NCI-H774 (cell line): ENCODE results near the gene CCL24.
"Not testable (repeated sequence)": the region's sequence is repeated elsewhere in the genome, so short reads cannot be mapped to it uniquely, and the experiment has no call there.

Source experiments
- DNase-seq: peaks from one replicate; lab custom pipeline; 2025; lab: John Stamatoyannopoulos, UW

Gene CCL24

GRCh38 chr7:75780647-75781273, 32.8 kb downstream of the CCL24 start:
- DNase-seq = not testable (repeated sequence)

- DNase-seq = not testable (repeated sequence)
Observed at GRCh38 chr7:75779516-75779915, 34.1 kb downstream of the CCL24 start.

- not testable (repeated sequence) for DNase-seq
Observed at GRCh38 chr7:75779035-75779434, 34.6 kb downstream of the CCL24 start.

DNA sequence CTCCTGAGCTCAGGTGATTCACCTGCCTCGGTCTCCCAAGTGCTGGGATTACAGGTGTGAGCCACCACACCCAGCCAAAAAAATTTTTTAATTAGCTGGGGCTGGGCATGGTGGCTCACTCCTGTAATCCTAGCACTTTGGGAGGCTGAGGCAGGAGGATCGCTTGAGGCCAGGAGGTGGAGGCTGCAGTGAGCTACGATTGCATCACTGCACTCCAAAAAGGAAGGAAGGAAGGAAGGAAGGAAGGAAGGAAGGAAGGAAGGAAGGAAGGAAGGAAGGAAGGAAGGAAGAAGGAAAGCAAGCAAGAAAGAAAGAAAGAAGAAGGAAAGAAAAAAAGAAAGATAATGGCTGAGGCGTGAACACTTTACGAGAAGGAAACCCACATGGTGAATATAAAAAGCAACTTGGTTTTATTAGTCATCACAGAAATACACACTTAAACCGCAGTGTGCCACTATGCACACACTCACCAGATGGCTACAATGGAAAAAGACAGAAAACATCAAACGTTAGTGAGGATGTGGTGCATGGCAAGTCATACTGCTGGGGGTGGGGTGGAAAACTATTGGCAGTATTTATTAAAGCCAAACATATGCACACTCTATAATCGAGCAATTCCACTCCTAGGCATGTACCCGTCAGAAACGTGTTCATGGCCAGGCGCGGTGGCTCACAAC, 37.2 kb downstream of the CCL24 start:
- DNase-seq = no peak

GRCh38 chr7:75773958-75774357, 39.6 kb downstream of the CCL24 start:
- not testable (repeated sequence) for DNase-seq

GRCh38 chr7:75772081-75773077, 41.2 kb downstream of the CCL24 start, which contains the start of gene CCL26:
TSS of gene CCL26 (minus strand) at chr7:75772211. CDS start at chr7:75772176, 35 bp downstream.
- DNase-seq = no peak

GRCh38 chr7:75771224-75771623, 42.4 kb downstream of the CCL24 start:
- no peak for DNase-seq

GRCh38 chr7:75762350-75762917, 51.2 kb downstream of the CCL24 start:
- no peak for DNase-seq

- DNase-seq = not testable (repeated sequence)
Observed at GRCh38 chr7:75761801-75762200, 51.8 kb downstream of the CCL24 start.
